ENCODE data around the gene GAS2.

DNA sequence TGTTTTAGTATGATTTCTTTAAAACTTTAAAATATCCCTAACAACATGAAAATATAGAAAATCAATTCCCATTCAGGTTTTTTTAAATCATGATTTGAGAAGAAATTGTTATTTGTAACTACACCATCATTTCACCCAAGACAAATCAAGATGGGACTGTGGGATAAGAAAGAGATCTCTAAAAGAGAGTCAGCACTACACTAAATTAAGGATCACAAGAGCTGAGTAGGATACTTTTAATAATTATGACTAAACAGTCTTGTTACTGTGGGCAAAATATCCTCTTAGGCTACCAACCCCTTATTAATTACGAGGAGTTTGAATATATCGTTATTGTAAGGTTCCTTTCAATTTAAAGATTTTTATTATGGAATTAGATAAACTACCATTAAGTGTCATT is 3.0 kb downstream of the GAS2 start:
- TF ChIP-seq, protein P1, sequence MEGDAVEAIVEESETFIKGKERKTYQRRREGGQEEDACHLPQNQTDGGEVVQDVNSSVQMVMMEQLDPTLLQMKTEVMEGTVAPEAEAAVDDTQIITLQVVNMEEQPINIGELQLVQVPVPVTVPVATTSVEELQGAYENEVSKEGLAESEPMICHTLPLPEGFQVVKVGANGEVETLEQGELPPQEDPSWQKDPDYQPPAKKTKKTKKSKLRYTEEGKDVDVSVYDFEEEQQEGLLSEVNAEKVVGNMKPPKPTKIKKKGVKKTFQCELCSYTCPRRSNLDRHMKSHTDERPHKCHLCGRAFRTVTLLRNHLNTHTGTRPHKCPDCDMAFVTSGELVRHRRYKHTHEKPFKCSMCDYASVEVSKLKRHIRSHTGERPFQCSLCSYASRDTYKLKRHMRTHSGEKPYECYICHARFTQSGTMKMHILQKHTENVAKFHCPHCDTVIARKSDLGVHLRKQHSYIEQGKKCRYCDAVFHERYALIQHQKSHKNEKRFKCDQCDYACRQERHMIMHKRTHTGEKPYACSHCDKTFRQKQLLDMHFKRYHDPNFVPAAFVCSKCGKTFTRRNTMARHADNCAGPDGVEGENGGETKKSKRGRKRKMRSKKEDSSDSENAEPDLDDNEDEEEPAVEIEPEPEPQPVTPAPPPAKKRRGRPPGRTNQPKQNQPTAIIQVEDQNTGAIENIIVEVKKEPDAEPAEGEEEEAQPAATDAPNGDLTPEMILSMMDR (IDR thresholded peaks at IDR 0.05): no peak
- TF ChIP-seq POLR2A (IDR thresholded peaks at IDR 0.05): no peak

All from prostate gland (tissue), 2 donors.